T47D (cell line): Measurements from ENCODE around the gene SLF2.
A peak's percentile ranks its signal among the peaks of the same experiment; 100 is the strongest.

Experiments used
- DNase-seq, 2 experiments: peaks; one replicate each; pipeline versions ENCODE4 v3.0.0 to v3.0.0-alpha.2; 2011 to 2012; ENCODE audit warnings: low read depth in 1 of 2, low spot score in 1 of 2
- JUND ChIP-seq: IDR thresholded peaks from 2 replicates; pipeline ENCODE4 v1.6.1; 2012; ENCODE audit warnings: low read depth
- in situ Hi-C: cut with HindIII; loops from 2 replicates; pipeline ENCODE4 v1.10.0; 2016; ENCODE audit warnings: low sequenced_read_pairs, low pct_unique_long_range_greater_than_20kb

SLF2 gene

GRCh38 chr10:100873827-100874326 is 38.9 kb upstream of the SLF2 start:
- no peak for TF ChIP-seq JUND
- in situ Hi-C loops: no loop called here
- DNase-seq: no peak

GRCh38 chr10:100874702-100875483 is 37.9 kb upstream of the SLF2 start:
- TF ChIP-seq JUND: no peak
- no peak for DNase-seq
- in situ Hi-C loops: no loop called here

- in situ Hi-C loops: no loop called here
- no peak for TF ChIP-seq JUND
Observed at GRCh38 chr10:100875484-100876166, 37.1 kb upstream of the SLF2 start.

GRCh38 chr10:100876585-100877460 is 35.9 kb upstream of the SLF2 start:
- in situ Hi-C loops: no loop called here
- DNase-seq: peak in 1 of 2 experiments; percentile 44
- no peak for TF ChIP-seq JUND

More at GRCh38 chr10:100875484-100876166, 37.1 kb upstream of the SLF2 start:
- DNase-seq: no peak

- no peak for DNase-seq
- in situ Hi-C loops: no loop called here
- TF ChIP-seq JUND: no peak
Observed at GRCh38 chr10:100877461-100877850, 35.3 kb upstream of the SLF2 start.

- in situ Hi-C loops: no loop called here
- peak; percentile 89 to 93 for DNase-seq
- TF ChIP-seq JUND: no peak
Observed at GRCh38 chr10:100878291-100878910, 34.4 kb upstream of the SLF2 start.

GRCh38 chr10:100879741-100880360 is 32.9 kb upstream of the SLF2 start:
- no peak for TF ChIP-seq JUND
- DNase-seq: no peak
- in situ Hi-C loops: no loop called here

- TF ChIP-seq JUND: no peak
- DNase-seq: no peak
- in situ Hi-C loops: no loop called here
Observed at GRCh38 chr10:100881556-100882213, 31.1 kb upstream of the SLF2 start.

- DNase-seq: no peak
- in situ Hi-C loops: no loop called here
Observed at GRCh38 chr10:100882252-100882651, 30.5 kb upstream of the SLF2 start.

GRCh38 chr10:100882671-100883311 is 30.0 kb upstream of the SLF2 start:
- in situ Hi-C loops: no loop called here
- no peak for DNase-seq
- TF ChIP-seq JUND: no peak

More at GRCh38 chr10:100882252-100882651, 30.5 kb upstream of the SLF2 start:
- no peak for TF ChIP-seq JUND
